A673 (cell line): ENCODE measurements around the gene KIRREL3. TPM values are rescaled to one million over a fixed set of nuclear protein-coding genes. Genes with fewer than 3 reads are reported as not detected.
A peak's percentile ranks its signal among the peaks of the same experiment; 100 is the strongest.

ENCODE experiments used
- BruUV-seq: library from RNA; stranded (reverse); fragments of 400-500 nt; replicated peaks from 2 replicates; lab custom pipeline; 2021; lab: Mats Ljungman, UMichigan
- CTCF ChIA-PET: fragments of 300-600 bp; sonication (Branson Sonifier 250); formaldehyde crosslinking; loops from one replicate; lab custom pipeline; 2022; ENCODE audit warnings: antibody characterized with exemption; lab: Charles Lee
- POLR2A ChIA-PET: fragments of 300-600 bp; sonication (Branson Sonifier 250); formaldehyde crosslinking; loops from one replicate; lab custom pipeline; 2022; ENCODE audit warnings: antibody characterized with exemption; ENCODE audit not compliant: low non-redundant PET; lab: Charles Lee
- DNase-seq: peaks from one replicate; pipeline ENCODE4 v3.0.0-alpha.2; 2015; ENCODE audit warnings: low spot score
- H3K27ac ChIP-seq: fragments of 200-600 bp; sonication (generic); 2 replicates; pipeline ENCODE4 v1.5.1; 2016; ENCODE audit warnings: mixed run types, low read depth, mild to moderate bottlenecking, mixed read lengths, antibody characterized with exemption, low read length; ENCODE audit not compliant: poor library complexity, severe bottlenecking
- H3K27me3 ChIP-seq: fragments of 200-600 bp; sonication (generic); replicated peaks from 2 replicates; pipeline ENCODE4 v1.6.1; 2017; ENCODE audit warnings: mixed run types, low read depth, mild to moderate bottlenecking, mixed read lengths, antibody characterized with exemption, low read length; ENCODE audit not compliant: insufficient read depth, poor library complexity
- H3K36me3 ChIP-seq: fragments of 200-600 bp; sonication (generic); 2 replicates; pipeline ENCODE4 v1.6.1; 2016; ENCODE audit warnings: mixed run types, mild to moderate bottlenecking, mixed read lengths, antibody characterized with exemption, low read length; ENCODE audit not compliant: insufficient read depth, poor library complexity, severe bottlenecking
- H3K4me1 ChIP-seq: fragments of 200-600 bp; sonication (generic); 2 replicates; pipeline ENCODE4 v1.6.1; 2017; ENCODE audit warnings: mixed run types, mild to moderate bottlenecking, mixed read lengths, antibody characterized with exemption, low read length; ENCODE audit not compliant: insufficient read depth, poor library complexity, severe bottlenecking
- H3K4me3 ChIP-seq: fragments of 200-600 bp; sonication (generic); 2 replicates; pipeline ENCODE4 v1.5.1; 2016; ENCODE audit warnings: low read depth, mixed run types, mild to moderate bottlenecking, mixed read lengths, low read length; ENCODE audit not compliant: poor library complexity, severe bottlenecking
- H3K9me3 ChIP-seq: fragments of 200-600 bp; sonication (generic); 2 replicates; pipeline ENCODE4 v1.6.1; 2016; ENCODE audit warnings: mixed run types, low read depth, mild to moderate bottlenecking, mixed read lengths, antibody characterized with exemption, low read length; ENCODE audit not compliant: poor library complexity, severe bottlenecking
- CTCF ChIP-seq: fragments of 300-800, 200-600 bp; sonication (generic); conservative IDR thresholded peaks from 2 replicates; pipeline ENCODE4 v1.5.1; 2017; ENCODE audit warnings: low read depth, mild to moderate bottlenecking, antibody characterized with exemption, low read length, moderate library complexity, mixed read lengths
- EZH2 ChIP-seq: fragments of 200-600 bp; sonication (generic); IDR thresholded peaks from 2 replicates; pipeline ENCODE4 v1.6.1; 2017; ENCODE audit warnings: borderline replicate concordance, low read depth, mild to moderate bottlenecking, mixed read lengths, antibody characterized with exemption, low read length; ENCODE audit not compliant: poor library complexity, severe bottlenecking
- intact Hi-C: fragments of 100-400 bp; cut with micrococcal nuclease; formaldehyde crosslinking; loops from one replicate; pipeline ENCODE4 v1.10.0; 2022; ENCODE audit not compliant: unreplicated experiment
- total RNA-seq: library from RNA; stranded (reverse); gene quantifications from 2 replicates; pipeline ENCODE4 v1.2.3, GENCODE V29; 2021

The KIRREL3 gene
- total RNA-seq, 1 experiment from 2014 or later: not detected

GRCh38 chr11:126840975-126841374 lies 159.6 kb downstream of the KIRREL3 start:
- ChIA-PET POLR2A (no interaction called here), CTCF (no interaction called here)
- peaks cover 40% of the 10 kb centered on the region for H3K27me3 ChIP-seq
- no peaks in the 10 kb centered on the region for H3K9me3 ChIP-seq
- no peaks in the 10 kb centered on the region for H3K36me3 ChIP-seq
- no peaks in the 10 kb centered on the region for H3K4me1 ChIP-seq
- no peak overlapping the region for H3K4me3 ChIP-seq
- no peak for DNase-seq
- intact Hi-C loops: no loop called here
- no peak overlapping the region for H3K27ac ChIP-seq
- no TSS peak for BruUV-seq
- TF ChIP-seq EZH2 (no peak), CTCF (no peak)

GRCh38 chr11:126840201-126840886 lies 160.2 kb downstream of the KIRREL3 start:
- POLR2A ChIA-PET: no interaction called here
- no TSS peak for BruUV-seq

GRCh38 chr11:126839496-126839895 lies 161.1 kb downstream of the KIRREL3 start:
- no peaks in the 10 kb centered on the region for H3K4me1 ChIP-seq
- H3K9me3 ChIP-seq: no peaks in the 10 kb centered on the region
- BruUV-seq: no TSS peak
- POLR2A ChIA-PET: no interaction called here
- H3K36me3 ChIP-seq: no peaks in the 10 kb centered on the region
- CTCF ChIA-PET: no interaction called here
- H3K27ac ChIP-seq: no peak overlapping the region
- no peak overlapping the region for H3K4me3 ChIP-seq
- DNase-seq: peak; percentile 25
- intact Hi-C loops: no loop called here
- H3K27me3 ChIP-seq: peaks cover 40% of the 10 kb centered on the region
- TF ChIP-seq CTCF (no peak), EZH2 (no peak)

More at GRCh38 chr11:126840201-126840886, 160.2 kb downstream of the KIRREL3 start:
- intact Hi-C loops: no loop called here
- Histone ChIP-seq H3K4me1 (no peaks in the 10 kb centered on the region), H3K4me3 (no peak overlapping the region), H3K9me3 (no peaks in the 10 kb centered on the region), H3K27me3 (peaks cover 40% of the 10 kb centered on the region), H3K36me3 (no peaks in the 10 kb centered on the region), H3K27ac (no peak overlapping the region)
- CTCF ChIA-PET: no interaction called here
- TF ChIP-seq EZH2 (no peak), CTCF (no peak)
- DNase-seq: no peak
